HG03354 (cell line): ENCODE data around the gene SCN1B.
"Not testable (repeated sequence)": the region's sequence is repeated elsewhere in the genome, so short reads cannot be mapped to it uniquely, and the experiment has no call there.

ENCODE experiments used
- ATAC-seq: cut with Tn5 transposase; IDR thresholded peaks from one replicate; pipeline ENCODE4 v1.9.1; 2021; ENCODE audit warnings: mild to moderate bottlenecking; ENCODE audit not compliant: unreplicated experiment, poor library complexity, severe bottlenecking

The SCN1B gene

GRCh38 chr19:35048911-35049411 is 18.7 kb downstream of the SCN1B start:
- ATAC-seq: no peak

- no peak for ATAC-seq
Observed at GRCh38 chr19:35049456-35049855, 19.2 kb downstream of the SCN1B start.

- ATAC-seq: not testable (repeated sequence)
Observed at GRCh38 chr19:35050662-35051061, 20.4 kb downstream of the SCN1B start.

- ATAC-seq: not testable (repeated sequence)
Observed at GRCh38 chr19:35051268-35051667, 21.0 kb downstream of the SCN1B start.

- no peak for ATAC-seq
Observed at GRCh38 chr19:35051796-35052195, 21.5 kb downstream of the SCN1B start.

GRCh38 chr19:35052599-35053190 is 22.4 kb downstream of the SCN1B start:
- no peak for ATAC-seq

GRCh38 chr19:35053667-35054293 is 23.5 kb downstream of the SCN1B start:
- no peak for ATAC-seq

GRCh38 chr19:35054626-35055025 is 24.4 kb downstream of the SCN1B start:
- no peak for ATAC-seq

- no peak for ATAC-seq
Observed at GRCh38 chr19:35055715-35056179, 25.5 kb downstream of the SCN1B start.

GRCh38 chr19:35056513-35057063 is 26.3 kb downstream of the SCN1B start:
- ATAC-seq: no peak

- ATAC-seq: no peak
Observed at GRCh38 chr19:35058370-35058769, 28.1 kb downstream of the SCN1B start.

GRCh38 chr19:35059006-35059798 is 28.9 kb downstream of the SCN1B start:
- ATAC-seq: no peak

- no peak for ATAC-seq
Observed at GRCh38 chr19:35059799-35060091, 29.5 kb downstream of the SCN1B start.

- ATAC-seq: no peak
Observed at GRCh38 chr19:35060160-35060855, 30.0 kb downstream of the SCN1B start.

- ATAC-seq: no peak
Observed at GRCh38 chr19:35061583-35062373, 31.5 kb downstream of the SCN1B start.

- ATAC-seq: no peak
Observed at GRCh38 chr19:35062942-35063341, 32.7 kb downstream of the SCN1B start.

- no peak for ATAC-seq
Observed at GRCh38 chr19:35063940-35064818, 33.9 kb downstream of the SCN1B start.

GRCh38 chr19:35065574-35065973 is 35.3 kb downstream of the SCN1B start:
- ATAC-seq: no peak
